Spleen (tissue), 7 donors: ENCODE data around the gene KLF16.

Experiments
- CTCF ChIP-seq, 11 experiments: fragments of 200-600 bp in 7 of 11; fragments of 450-650 bp in 4 of 11; sonication (generic) in 4 of 11; IDR thresholded peaks in 8 of 11; conservative IDR thresholded peaks in 3 of 11; 1 replicate in 7 of 11; 2 replicates in 4 of 11; pipeline versions ENCODE4 v1.4.0 to v1.8.0; 2016 to 2021; ENCODE audit warnings: antibody characterized with exemption in 11 of 11, inconsistent platforms in 4 of 11, mild to moderate bottlenecking in 1 of 11
- POLR2A ChIP-seq, 3 donors: fragments of 450-650 bp; IDR thresholded peaks; one replicate each; pipeline ENCODE4 v1.5.1; 2017; ENCODE audit warnings: antibody characterized with exemption in 3 of 3, mild to moderate bottlenecking in 1 of 3
- POLR2AphosphoS5 ChIP-seq, 3 donors: sonication (generic); formaldehyde crosslinking; IDR thresholded peaks; one replicate each; pipeline ENCODE4 v1.5.1; 2017; ENCODE audit warnings: antibody characterized with exemption in 3 of 3
- donor health status: DM: no; HTN: no; CAD: no; lungs with moderate emphysema.
- donor health status: DM: no; HTN: no; CAD: no.
- donor health status: DM: no; HTN: no; CAD: no.

DNA sequence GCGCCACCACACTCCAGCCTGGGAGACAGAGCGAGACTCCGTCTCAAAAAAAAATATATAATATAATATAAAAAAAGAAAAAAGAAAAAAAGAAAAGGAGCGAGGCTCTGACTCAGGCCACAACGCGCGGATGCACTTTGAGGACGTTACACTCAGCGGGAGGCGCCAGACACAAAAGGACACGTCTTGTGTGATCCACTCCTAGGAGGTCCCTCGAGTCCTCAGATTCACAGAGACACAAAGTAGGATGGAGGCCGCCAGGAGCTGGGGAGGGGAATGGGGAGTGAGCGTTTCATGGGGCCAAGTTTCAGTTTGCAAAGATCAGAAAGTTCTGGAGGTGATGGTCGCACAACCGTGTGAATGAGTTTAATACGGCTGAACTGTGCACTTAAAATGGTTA lies 30.4 kb upstream of the KLF16 start:
- TF ChIP-seq POLR2A (IDR thresholded peaks at IDR 0.05) (no peak), CTCF (IDR thresholded peaks at IDR 0.05 in 8 of 11, conservative IDR thresholded peaks at IDR 0.05 in 3 of 11) (no peak), POLR2AphosphoS5 (IDR thresholded peaks at IDR 0.05) (no peak)
